NK-92 (cell line): ENCODE data around the gene PTPN6.

Source experiments
- DNase-seq: peaks from one replicate; lab custom pipeline; 2025; ENCODE audit not compliant: unreplicated experiment; lab: John Stamatoyannopoulos, UW

The PTPN6 gene

GRCh38 chr12:7001921-7002591 lies 50.9 kb downstream of the PTPN6 start:
- DNase-seq: no peak

- DNase-seq: no peak
These were observed 53.2 kb downstream of the PTPN6 start for GRCh38 chr12:7004287-7004803.

- DNase-seq: no peak
These were observed 53.7 kb downstream of the PTPN6 start for GRCh38 chr12:7004840-7005239.

GRCh38 chr12:7005311-7005710 lies 54.2 kb downstream of the PTPN6 start:
- DNase-seq: no peak

GRCh38 chr12:7006639-7007038 lies 55.5 kb downstream of the PTPN6 start:
- no peak for DNase-seq

- no peak for DNase-seq
These were observed 57.7 kb downstream of the PTPN6 start for GRCh38 chr12:7008864-7009263.

- no peak for DNase-seq
These were observed 58.4 kb downstream of the PTPN6 start for GRCh38 chr12:7009512-7009911.
